Loucy (cell line): ENCODE measurements around the gene TTI1.

Source experiments
- H2AFZ ChIP-seq: fragments of 200-600 bp; sonication (generic); 2 replicates; pipeline ENCODE4 v1.6.0; 2016; ENCODE audit warnings: antibody characterized with exemption, mild to moderate bottlenecking, low read length, moderate library complexity
- H3F3A ChIP-seq: fragments of 200-600 bp; 2 replicates; pipeline ENCODE4 v1.6.0; 2016; ENCODE audit warnings: antibody characterized with exemption, low read depth, mild to moderate bottlenecking
- H3K27me3 ChIP-seq: fragments of 200-600 bp; sonication (generic); 2 replicates; pipeline ENCODE4 v1.6.1; 2014; ENCODE audit warnings: low read length, mild to moderate bottlenecking; ENCODE audit not compliant: insufficient read depth, poor library complexity, severe bottlenecking
- H3K36me3 ChIP-seq: fragments of 200-600 bp; sonication (generic); 2 replicates; pipeline ENCODE4 v1.6.1; 2016; ENCODE audit warnings: low read length; ENCODE audit not compliant: insufficient read depth
- H3K4me1 ChIP-seq: fragments of 200-600 bp; sonication (generic); 2 replicates; pipeline ENCODE4 v1.5.1; 2014; ENCODE audit warnings: low read length, mild to moderate bottlenecking; ENCODE audit not compliant: insufficient read depth, poor library complexity, severe bottlenecking
- H3K4me2 ChIP-seq: fragments of 200-600 bp; sonication (generic); 2 replicates; pipeline ENCODE4 v1.6.0; 2014; ENCODE audit warnings: antibody characterized with exemption, low read length, low read depth, mild to moderate bottlenecking; ENCODE audit not compliant: poor library complexity, severe bottlenecking
- H3K4me3 ChIP-seq: fragments of 200-600 bp; sonication (generic); 2 replicates; pipeline ENCODE4 v1.5.1; 2014; ENCODE audit warnings: low read length, mild to moderate bottlenecking, mixed read lengths; ENCODE audit not compliant: poor library complexity, severe bottlenecking
- H3K79me2 ChIP-seq: fragments of 200-600 bp; sonication (generic); 2 replicates; pipeline ENCODE4 v1.6.1; 2014; ENCODE audit warnings: low read length; ENCODE audit not compliant: insufficient read depth
- H3K9ac ChIP-seq: fragments of 200-600 bp; sonication (generic); 2 replicates; pipeline ENCODE4 v1.6.0; 2014; ENCODE audit warnings: mild to moderate bottlenecking, low read depth, low read length, moderate library complexity; ENCODE audit not compliant: poor library complexity, severe bottlenecking
- H3K9me2 ChIP-seq: fragments of 200-600 bp; sonication (generic); replicated peaks from 2 replicates; pipeline ENCODE4 v1.6.1; 2016; ENCODE audit warnings: low read depth, low read length, mixed read lengths
- H3K9me3 ChIP-seq: fragments of 200-600 bp; sonication (generic); 2 replicates; pipeline ENCODE4 v1.6.1; 2014; ENCODE audit warnings: mild to moderate bottlenecking, antibody characterized with exemption, low read length, low read depth; ENCODE audit not compliant: insufficient read depth
- H4K20me1 ChIP-seq: fragments of 200-600 bp; sonication (generic); 2 replicates; pipeline ENCODE4 v1.6.0; 2014; ENCODE audit warnings: antibody characterized with exemption, low read length, mild to moderate bottlenecking; ENCODE audit not compliant: insufficient read depth, poor library complexity, severe bottlenecking
- EZH2phosphoT487 ChIP-seq: fragments of 200-600 bp; IDR thresholded peaks from 2 replicates; pipeline ENCODE4 v1.6.1; 2018; ENCODE audit warnings: antibody characterized with exemption, mild to moderate bottlenecking, moderate library complexity, borderline replicate concordance
- TF ChIP-seq, protein P1 (sequence below): fragments of 200-600 bp; sonication (generic); conservative IDR thresholded peaks from 2 replicates; pipeline ENCODE4 v1.5.1; 2014; ENCODE audit warnings: mild to moderate bottlenecking, antibody characterized with exemption, low read length

TTI1 gene

DNA sequence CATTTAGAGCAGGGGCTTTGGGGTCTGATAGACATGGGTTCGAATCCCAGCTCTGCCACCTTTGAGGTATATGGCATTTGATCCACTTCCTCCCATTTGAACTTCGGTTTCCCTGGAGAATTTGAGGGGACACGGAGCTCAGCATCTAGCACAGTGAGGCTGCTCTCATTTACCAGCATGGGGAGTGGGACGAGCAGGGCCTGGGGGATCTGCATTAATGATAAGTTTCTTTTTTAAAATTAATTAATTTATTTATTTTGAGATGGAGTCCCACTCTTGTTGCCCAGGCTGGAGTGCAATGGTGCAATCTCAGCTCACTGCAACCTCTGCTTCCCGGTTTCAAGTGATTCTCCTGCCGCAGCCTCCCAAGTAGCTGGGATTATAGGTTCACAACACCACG lies 77.7 kb downstream of the TTI1 start:
- no peaks in the 10 kb centered on the region for H3K36me3 ChIP-seq
- TF ChIP-seq, protein P1, sequence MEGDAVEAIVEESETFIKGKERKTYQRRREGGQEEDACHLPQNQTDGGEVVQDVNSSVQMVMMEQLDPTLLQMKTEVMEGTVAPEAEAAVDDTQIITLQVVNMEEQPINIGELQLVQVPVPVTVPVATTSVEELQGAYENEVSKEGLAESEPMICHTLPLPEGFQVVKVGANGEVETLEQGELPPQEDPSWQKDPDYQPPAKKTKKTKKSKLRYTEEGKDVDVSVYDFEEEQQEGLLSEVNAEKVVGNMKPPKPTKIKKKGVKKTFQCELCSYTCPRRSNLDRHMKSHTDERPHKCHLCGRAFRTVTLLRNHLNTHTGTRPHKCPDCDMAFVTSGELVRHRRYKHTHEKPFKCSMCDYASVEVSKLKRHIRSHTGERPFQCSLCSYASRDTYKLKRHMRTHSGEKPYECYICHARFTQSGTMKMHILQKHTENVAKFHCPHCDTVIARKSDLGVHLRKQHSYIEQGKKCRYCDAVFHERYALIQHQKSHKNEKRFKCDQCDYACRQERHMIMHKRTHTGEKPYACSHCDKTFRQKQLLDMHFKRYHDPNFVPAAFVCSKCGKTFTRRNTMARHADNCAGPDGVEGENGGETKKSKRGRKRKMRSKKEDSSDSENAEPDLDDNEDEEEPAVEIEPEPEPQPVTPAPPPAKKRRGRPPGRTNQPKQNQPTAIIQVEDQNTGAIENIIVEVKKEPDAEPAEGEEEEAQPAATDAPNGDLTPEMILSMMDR = no peak
- TF ChIP-seq EZH2phosphoT487 = no peak
- no peak overlapping the region for H3K4me2 ChIP-seq
- H3F3A ChIP-seq = no peaks in the 10 kb centered on the region
- H3K27me3 ChIP-seq = no peaks in the 10 kb centered on the region
- H3K79me2 ChIP-seq = no peaks in the 10 kb centered on the region
- H3K4me3 ChIP-seq = no peak overlapping the region
- H3K9me2 ChIP-seq = no peaks in the 10 kb centered on the region
- no peak overlapping the region for H3K9ac ChIP-seq
- no peaks in the 10 kb centered on the region for H3K9me3 ChIP-seq
- H2AFZ ChIP-seq = no peak overlapping the region
- H4K20me1 ChIP-seq = no peaks in the 10 kb centered on the region
- no peaks in the 10 kb centered on the region for H3K4me1 ChIP-seq

DNA sequence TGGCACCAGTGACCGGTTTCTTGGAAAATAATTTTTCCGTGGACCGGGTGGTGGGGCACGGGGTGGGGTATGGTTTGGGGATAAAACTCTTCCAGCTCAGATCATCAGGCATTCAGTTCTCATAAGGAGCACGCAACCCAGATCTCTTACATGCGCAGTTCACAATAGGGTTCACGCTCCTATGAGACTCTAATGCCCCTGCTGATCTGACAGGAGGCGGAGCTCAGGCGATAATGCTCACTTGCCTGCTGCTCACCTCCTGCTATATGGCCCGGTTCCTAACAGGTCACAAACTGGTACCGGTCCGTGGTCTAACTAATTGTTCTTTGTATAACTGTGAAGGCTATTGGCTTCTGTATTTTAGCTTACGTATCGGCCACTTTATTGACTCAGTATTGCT lies 78.6 kb downstream of the TTI1 start:
- H3K4me3 ChIP-seq = no peak overlapping the region
- no peaks in the 10 kb centered on the region for H3K36me3 ChIP-seq
- H3K4me1 ChIP-seq = no peaks in the 10 kb centered on the region
- no peaks in the 10 kb centered on the region for H3F3A ChIP-seq
- no peaks in the 10 kb centered on the region for H4K20me1 ChIP-seq
- no peaks in the 10 kb centered on the region for H3K9me2 ChIP-seq
- no peak overlapping the region for H3K4me2 ChIP-seq
- no peak overlapping the region for H3K9ac ChIP-seq
- no peaks in the 10 kb centered on the region for H3K9me3 ChIP-seq
- no peaks in the 10 kb centered on the region for H3K79me2 ChIP-seq
- H3K27me3 ChIP-seq = no peaks in the 10 kb centered on the region
- H2AFZ ChIP-seq = no peak overlapping the region
- TF ChIP-seq EZH2phosphoT487 = no peak
- TF ChIP-seq, protein P1 = no peak

DNA sequence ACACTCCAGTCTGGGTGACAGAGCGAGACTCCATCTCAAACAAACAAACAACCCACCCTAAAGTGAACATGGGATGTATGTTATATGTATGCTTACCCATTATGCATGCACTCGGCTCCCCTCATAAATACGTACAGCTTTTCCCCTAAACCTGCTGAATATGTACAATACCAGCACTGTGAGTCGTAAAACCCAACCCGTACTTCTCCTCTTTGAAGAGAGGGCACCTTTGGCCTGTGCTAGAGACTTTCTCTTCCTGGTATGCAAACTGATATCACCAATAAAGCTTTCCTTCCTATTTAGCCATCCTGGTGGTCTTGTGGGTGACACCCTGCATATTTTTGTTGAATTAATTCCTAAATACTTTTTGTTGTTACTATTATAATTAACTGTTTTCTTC lies 79.1 kb downstream of the TTI1 start:
- H3K9me3 ChIP-seq = no peaks in the 10 kb centered on the region
- no peak overlapping the region for H3K9ac ChIP-seq
- no peaks in the 10 kb centered on the region for H3K4me1 ChIP-seq
- H3K4me3 ChIP-seq = no peak overlapping the region
- H3K36me3 ChIP-seq = no peaks in the 10 kb centered on the region
- no peaks in the 10 kb centered on the region for H3F3A ChIP-seq
- H3K79me2 ChIP-seq = no peaks in the 10 kb centered on the region
- no peak overlapping the region for H2AFZ ChIP-seq
- H3K9me2 ChIP-seq = no peaks in the 10 kb centered on the region
- no peaks in the 10 kb centered on the region for H4K20me1 ChIP-seq
- no peaks in the 10 kb centered on the region for H3K27me3 ChIP-seq
- no peak overlapping the region for H3K4me2 ChIP-seq
- TF ChIP-seq EZH2phosphoT487 = no peak
- TF ChIP-seq, protein P1 = no peak
